Thoracic aorta (tissue), 2 donors: ENCODE results near the gene MAD1L1. TPM values are rescaled to one million over a fixed set of nuclear protein-coding genes. Genes with fewer than 3 reads are reported as not detected.

Source experiments
- ATAC-seq: fragments of 150-250 bp; one replicate; pipeline ENCODE4 v1.8.0; 2017; ENCODE audit warnings: low read depth; ENCODE audit not compliant: insufficient number of reproducible peaks, low FRiP score
- DNase-seq: peaks from one replicate; pipeline ENCODE4 v3.0.0-alpha.2; 2020; ENCODE audit warnings: low spot score
- H3K27ac ChIP-seq, 2 donors: fragments of 200-600 bp; sonication (generic); 1 replicate in 1 of 2; 2 replicates in 1 of 2; pipeline ENCODE4 v1.5.1; 2016; ENCODE audit warnings: mild to moderate bottlenecking in 2 of 2, moderate library complexity in 2 of 2
- H3K27me3 ChIP-seq: fragments of 200-600 bp; sonication (generic); replicated peaks from 2 replicates; pipeline ENCODE4 v1.6.0; 2016; ENCODE audit warnings: mild to moderate bottlenecking; ENCODE audit not compliant: insufficient read depth
- H3K36me3 ChIP-seq: fragments of 200-600 bp; sonication (generic); one replicate; pipeline ENCODE4 v1.5.1; 2016
- H3K4me1 ChIP-seq, 2 donors: fragments of 200-600 bp; sonication (generic); 1 replicate in 1 of 2; 2 replicates in 1 of 2; pipeline versions ENCODE4 v1.5.1 to v1.6.0; 2016; ENCODE audit warnings: low read depth in 2 of 2, mild to moderate bottlenecking in 1 of 2; ENCODE audit not compliant: control insufficient read depth in 1 of 2
- H3K4me3 ChIP-seq: fragments of 200-600 bp; sonication (generic); 2 replicates; pipeline ENCODE4 v1.5.1; 2016; ENCODE audit warnings: mild to moderate bottlenecking
- H3K9me3 ChIP-seq: fragments of 200-600 bp; sonication (generic); 2 replicates; pipeline ENCODE4 v1.5.1; 2016
- total RNA-seq, 2 donors: library from RNA; depleted of rRNA; stranded (reverse); fragments of >200 nt; gene quantifications; one replicate each; pipeline versions ENCODE4 v1.1.0 to v1.2.3, GENCODE V29; 2016
- TF ChIP-seq, protein P1 (sequence below): fragments of 200-600 bp; sonication (generic); IDR thresholded peaks from one replicate; pipeline ENCODE4 v1.5.1; 2019; ENCODE audit warnings: antibody characterized with exemption

Gene MAD1L1
- total RNA-seq, 2 donors from 2014 or later: 27.4 to 41.3 TPM

DNA sequence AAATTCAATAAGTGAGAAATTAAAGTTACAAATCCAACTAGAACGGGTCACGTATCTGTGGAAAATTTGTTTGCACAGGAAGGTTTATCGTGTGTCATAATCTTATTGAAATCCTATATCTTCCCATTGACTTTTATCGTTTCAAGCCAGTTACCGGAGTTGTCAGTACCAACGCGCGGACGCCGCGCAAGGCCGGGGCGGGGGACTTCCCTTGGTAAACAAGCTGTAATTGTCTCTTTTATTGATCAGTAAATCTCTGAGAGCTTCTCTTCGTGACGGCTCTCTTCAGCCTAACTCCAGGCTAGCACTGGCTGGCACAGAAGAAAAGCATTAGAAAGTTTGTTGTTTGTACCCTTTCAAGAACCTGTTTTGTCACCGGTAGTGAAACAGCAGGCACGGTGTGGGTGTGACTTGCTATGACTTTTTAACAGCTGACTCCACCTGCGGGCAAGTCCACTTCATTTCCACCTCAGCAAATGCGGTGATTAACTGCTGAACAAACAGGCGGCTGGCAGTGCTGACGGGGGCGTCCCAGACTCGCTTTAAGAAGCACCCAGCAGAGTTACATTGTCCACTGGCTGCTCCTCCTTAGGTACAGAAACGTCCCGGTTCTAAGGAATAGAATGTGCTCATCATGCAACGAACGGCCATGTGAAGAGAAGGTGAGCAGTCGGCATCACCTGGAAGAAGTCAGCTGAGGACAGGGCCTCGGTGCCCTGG is 215.8 kb downstream of the MAD1L1 start:
- H3K4me1 ChIP-seq: peaks cover 6 to 23% of the 10 kb centered on the region in 2 donors
- TF ChIP-seq, protein P1, sequence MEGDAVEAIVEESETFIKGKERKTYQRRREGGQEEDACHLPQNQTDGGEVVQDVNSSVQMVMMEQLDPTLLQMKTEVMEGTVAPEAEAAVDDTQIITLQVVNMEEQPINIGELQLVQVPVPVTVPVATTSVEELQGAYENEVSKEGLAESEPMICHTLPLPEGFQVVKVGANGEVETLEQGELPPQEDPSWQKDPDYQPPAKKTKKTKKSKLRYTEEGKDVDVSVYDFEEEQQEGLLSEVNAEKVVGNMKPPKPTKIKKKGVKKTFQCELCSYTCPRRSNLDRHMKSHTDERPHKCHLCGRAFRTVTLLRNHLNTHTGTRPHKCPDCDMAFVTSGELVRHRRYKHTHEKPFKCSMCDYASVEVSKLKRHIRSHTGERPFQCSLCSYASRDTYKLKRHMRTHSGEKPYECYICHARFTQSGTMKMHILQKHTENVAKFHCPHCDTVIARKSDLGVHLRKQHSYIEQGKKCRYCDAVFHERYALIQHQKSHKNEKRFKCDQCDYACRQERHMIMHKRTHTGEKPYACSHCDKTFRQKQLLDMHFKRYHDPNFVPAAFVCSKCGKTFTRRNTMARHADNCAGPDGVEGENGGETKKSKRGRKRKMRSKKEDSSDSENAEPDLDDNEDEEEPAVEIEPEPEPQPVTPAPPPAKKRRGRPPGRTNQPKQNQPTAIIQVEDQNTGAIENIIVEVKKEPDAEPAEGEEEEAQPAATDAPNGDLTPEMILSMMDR: no peak
- no peak overlapping the region for H3K4me3 ChIP-seq
- H3K9me3 ChIP-seq: no peaks in the 10 kb centered on the region
- no peak overlapping the region for H3K27ac ChIP-seq
- H3K27me3 ChIP-seq: no peaks in the 10 kb centered on the region
- DNase-seq: no peak
- no peak for ATAC-seq
- H3K36me3 ChIP-seq: no peaks in the 10 kb centered on the region

- Histone ChIP-seq H3K4me3 (no peak overlapping the region), H3K4me1 (peaks cover 6 to 23% of the 10 kb centered on the region in 2 donors), H3K27ac (no peak overlapping the region), H3K9me3 (no peaks in the 10 kb centered on the region), H3K36me3 (no peaks in the 10 kb centered on the region), H3K27me3 (no peaks in the 10 kb centered on the region)
- ATAC-seq (no peak), DNase-seq (no peak)
- TF ChIP-seq, protein P1: no peak
These were observed 216.6 kb downstream of the MAD1L1 start for GRCh38 chr7:2016021-2016631.

DNA sequence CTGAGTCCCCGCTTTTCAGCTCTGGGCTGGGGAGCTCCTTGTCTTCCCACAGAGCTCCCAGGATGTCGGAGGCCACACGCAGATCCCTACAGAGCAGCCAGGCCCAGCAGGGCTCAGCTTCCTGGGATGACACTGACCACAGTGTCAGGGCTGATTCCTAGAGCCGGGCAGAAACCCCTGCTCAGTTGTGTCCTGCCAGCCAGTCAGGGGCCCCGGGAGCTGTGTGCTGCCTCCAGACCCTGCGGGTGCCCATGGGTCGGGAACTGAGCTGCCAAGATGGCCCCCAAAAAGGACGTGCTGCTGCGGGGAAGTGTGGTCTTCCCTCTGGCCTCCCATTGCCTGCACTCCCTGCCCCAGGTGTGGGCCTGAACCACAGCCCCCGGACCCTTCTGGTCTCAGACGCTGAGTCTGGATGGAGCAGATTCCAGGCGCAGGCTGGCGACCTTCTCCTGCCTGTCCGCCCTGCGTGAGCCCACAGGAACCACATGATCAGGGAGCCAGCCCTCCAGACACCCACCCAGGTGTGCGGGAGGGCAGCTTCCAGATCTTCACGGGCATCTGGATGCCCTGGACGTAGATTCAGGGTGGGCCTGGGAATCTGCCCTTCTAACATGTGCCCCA is 217.4 kb downstream of the MAD1L1 start:
- no peaks in the 10 kb centered on the region for H3K9me3 ChIP-seq
- H3K36me3 ChIP-seq: no peaks in the 10 kb centered on the region
- no peaks in the 10 kb centered on the region for H3K27me3 ChIP-seq
- DNase-seq (no peak), ATAC-seq (no peak)
- TF ChIP-seq, protein P1: no peak
- H3K4me1 ChIP-seq: peaks cover 6 to 21% of the 10 kb centered on the region in 2 donors
- no peak overlapping the region for H3K4me3 ChIP-seq
- H3K27ac ChIP-seq: no peak overlapping the region

DNA sequence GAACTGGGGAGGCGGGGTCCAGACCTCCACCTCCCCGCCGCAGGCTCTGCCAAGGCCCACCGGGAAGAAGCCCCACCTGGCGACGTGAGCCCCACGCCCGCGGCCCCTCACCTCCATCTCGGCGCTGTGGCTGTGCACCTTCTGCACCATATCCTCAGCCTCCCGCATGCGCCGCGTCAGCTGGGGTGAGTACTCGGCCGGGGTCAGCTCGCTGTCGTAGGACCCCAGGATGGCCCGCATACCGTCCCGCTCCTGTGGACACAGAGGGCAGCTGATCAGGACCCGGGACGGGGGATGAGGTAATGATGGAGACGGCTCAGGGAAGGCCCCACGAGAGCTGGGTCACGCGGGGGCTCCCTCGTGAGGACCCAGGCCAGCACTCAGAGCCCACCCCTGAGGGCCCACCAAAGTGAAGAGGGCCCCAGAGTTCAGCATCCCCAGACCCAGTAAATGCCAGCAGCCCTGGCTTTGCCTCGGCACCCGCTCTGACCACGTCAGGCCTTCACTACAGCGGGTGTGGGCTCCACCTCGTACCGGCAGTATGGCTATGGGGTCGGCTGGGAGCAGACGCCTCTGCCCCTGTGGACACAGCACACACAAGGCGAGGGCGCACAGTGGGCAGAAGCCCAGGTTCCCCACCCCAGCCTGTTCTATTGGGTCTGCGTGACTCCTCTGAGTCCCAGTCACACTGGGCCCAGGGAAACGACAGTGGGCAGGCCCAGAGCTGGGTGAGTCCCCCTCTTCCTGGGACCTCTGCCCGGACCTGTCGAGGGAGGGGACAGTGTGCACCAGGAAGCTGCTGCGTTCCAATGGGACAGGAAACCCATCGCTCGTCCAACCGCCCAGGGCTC is 218.1 kb downstream of the MAD1L1 start:
- Histone ChIP-seq H3K4me3 (no peak overlapping the region), H3K27me3 (no peaks in the 10 kb centered on the region), H3K4me1 (peaks cover 6 to 13% of the 10 kb centered on the region in 2 donors), H3K9me3 (no peaks in the 10 kb centered on the region), H3K36me3 (no peaks in the 10 kb centered on the region), H3K27ac (no peak overlapping the region)
- DNase-seq (no peak), ATAC-seq (no peak)
- TF ChIP-seq, protein P1: no peak
